Activated naive CD8-positive, alpha-beta T cell (primary cell): ENCODE data around the gene MRPL24.

Experiments
- H3K27ac Mint-ChIP-seq: one replicate; pipeline ENCODE4 v1.8.0; 2021; ENCODE audit warnings: mixed read lengths
- H3K27me3 Mint-ChIP-seq: one replicate; pipeline ENCODE4 v1.8.0; 2021; ENCODE audit warnings: mixed read lengths
- H3K36me3 Mint-ChIP-seq: one replicate; pipeline ENCODE4 v1.8.0; 2021; ENCODE audit warnings: mixed read lengths
- H3K4me1 Mint-ChIP-seq: one replicate; pipeline ENCODE4 v1.8.0; 2021; ENCODE audit warnings: low read depth, mixed read lengths
- H3K4me3 Mint-ChIP-seq: one replicate; pipeline ENCODE4 v1.8.0; 2021; ENCODE audit warnings: mild to moderate bottlenecking, mixed read lengths
- H3K9me3 Mint-ChIP-seq: one replicate; pipeline ENCODE4 v1.8.0; 2021; ENCODE audit warnings: low read depth, mixed read lengths

Gene MRPL24

GRCh38 chr1:156703336-156703735, 37.6 kb downstream of the MRPL24 start:
- peaks cover 2% of the 10 kb centered on the region for H3K27me3 Mint-ChIP-seq
- H3K4me1 Mint-ChIP-seq, result peaks cover 32% of the 10 kb centered on the region
- no peak overlapping the region for H3K27ac Mint-ChIP-seq
- H3K36me3 Mint-ChIP-seq, result no peaks in the 10 kb centered on the region
- no peak overlapping the region for H3K4me3 Mint-ChIP-seq
- no peaks in the 10 kb centered on the region for H3K9me3 Mint-ChIP-seq

GRCh38 chr1:156700736-156701531, 40.0 kb downstream of the MRPL24 start:
- no peak overlapping the region for H3K27ac Mint-ChIP-seq
- peaks cover 5% of the 10 kb centered on the region for H3K27me3 Mint-ChIP-seq
- no peak overlapping the region for H3K4me3 Mint-ChIP-seq
- H3K36me3 Mint-ChIP-seq, result no peaks in the 10 kb centered on the region
- H3K9me3 Mint-ChIP-seq, result no peaks in the 10 kb centered on the region
- peaks cover 20% of the 10 kb centered on the region for H3K4me1 Mint-ChIP-seq

GRCh38 chr1:156698995-156699394, 41.9 kb downstream of the MRPL24 start:
- no peaks in the 10 kb centered on the region for H3K9me3 Mint-ChIP-seq
- no peak overlapping the region for H3K4me3 Mint-ChIP-seq
- peaks cover 8% of the 10 kb centered on the region for H3K27me3 Mint-ChIP-seq
- H3K4me1 Mint-ChIP-seq, result peaks cover 7% of the 10 kb centered on the region
- H3K36me3 Mint-ChIP-seq, result no peaks in the 10 kb centered on the region
- H3K27ac Mint-ChIP-seq, result no peak overlapping the region

- Mint-ChIP-seq H3K27ac (no peak overlapping the region), H3K4me3 (no peak overlapping the region), H3K9me3 (no peaks in the 10 kb centered on the region), H3K27me3 (peaks cover 10% of the 10 kb centered on the region), H3K36me3 (no peaks in the 10 kb centered on the region), H3K4me1 (peaks cover 12% of the 10 kb centered on the region)
These were observed 43.4 kb downstream of the MRPL24 start for GRCh38 chr1:156697481-156697880.

GRCh38 chr1:156696755-156697154, 44.1 kb downstream of the MRPL24 start:
- Mint-ChIP-seq H3K9me3 (no peaks in the 10 kb centered on the region), H3K4me1 (peaks cover 19% of the 10 kb centered on the region), H3K27ac (no peak overlapping the region), H3K36me3 (no peaks in the 10 kb centered on the region), H3K27me3 (peaks cover 15% of the 10 kb centered on the region), H3K4me3 (no peak overlapping the region)

- no peak overlapping the region for H3K4me3 Mint-ChIP-seq
- no peaks in the 10 kb centered on the region for H3K9me3 Mint-ChIP-seq
- H3K4me1 Mint-ChIP-seq, result peaks cover 17% of the 10 kb centered on the region
- H3K27me3 Mint-ChIP-seq, result peaks cover 22% of the 10 kb centered on the region
- H3K27ac Mint-ChIP-seq, result no peak overlapping the region
- no peaks in the 10 kb centered on the region for H3K36me3 Mint-ChIP-seq
These were observed 46.3 kb downstream of the MRPL24 start for GRCh38 chr1:156694690-156694962.

DNA sequence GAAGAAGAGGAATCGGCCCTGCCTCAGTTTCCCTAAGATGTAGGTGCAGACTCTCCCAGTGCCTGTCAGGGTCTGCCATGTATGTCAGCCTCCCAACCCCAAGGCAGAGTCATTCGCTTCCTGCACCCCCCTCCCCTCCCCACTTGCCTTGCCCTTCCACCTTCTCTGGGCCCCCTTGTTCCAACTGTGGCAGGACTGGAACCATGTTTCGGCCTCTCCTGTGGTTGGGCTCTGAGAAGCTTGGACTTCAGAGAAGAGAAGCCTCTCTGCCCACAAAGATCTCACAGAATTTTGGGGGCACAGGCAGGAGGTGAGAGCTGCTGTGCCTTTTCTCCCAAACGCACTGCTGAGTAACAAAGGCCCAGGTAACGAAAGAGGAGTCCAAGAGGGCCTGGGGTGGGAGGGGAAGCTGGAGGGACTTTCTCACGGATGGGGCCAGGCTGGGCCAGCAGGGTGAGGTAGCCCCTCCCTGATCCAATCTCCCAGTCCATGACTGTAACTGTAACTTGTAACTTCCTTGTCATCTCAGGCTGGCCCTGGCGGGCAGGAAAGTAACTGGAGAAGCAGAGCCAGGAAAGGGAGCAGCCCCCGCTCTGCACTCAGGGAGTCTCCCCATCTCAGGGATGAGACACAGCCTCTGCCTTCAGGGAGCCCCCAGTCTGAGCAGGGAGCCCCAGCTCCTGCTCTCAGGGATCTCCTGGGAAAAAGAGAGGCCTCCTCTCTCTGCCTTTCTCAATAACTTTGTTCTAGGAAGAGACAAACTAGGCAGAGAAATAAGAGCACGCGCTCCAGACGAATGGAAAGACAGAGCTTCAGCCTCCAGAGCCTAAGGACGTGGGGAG, 46.8 kb downstream of the MRPL24 start:
- H3K36me3 Mint-ChIP-seq, result no peaks in the 10 kb centered on the region
- no peaks in the 10 kb centered on the region for H3K9me3 Mint-ChIP-seq
- peaks cover 24% of the 10 kb centered on the region for H3K27me3 Mint-ChIP-seq
- no peak overlapping the region for H3K4me3 Mint-ChIP-seq
- no peak overlapping the region for H3K27ac Mint-ChIP-seq
- peaks cover 23% of the 10 kb centered on the region for H3K4me1 Mint-ChIP-seq

DNA sequence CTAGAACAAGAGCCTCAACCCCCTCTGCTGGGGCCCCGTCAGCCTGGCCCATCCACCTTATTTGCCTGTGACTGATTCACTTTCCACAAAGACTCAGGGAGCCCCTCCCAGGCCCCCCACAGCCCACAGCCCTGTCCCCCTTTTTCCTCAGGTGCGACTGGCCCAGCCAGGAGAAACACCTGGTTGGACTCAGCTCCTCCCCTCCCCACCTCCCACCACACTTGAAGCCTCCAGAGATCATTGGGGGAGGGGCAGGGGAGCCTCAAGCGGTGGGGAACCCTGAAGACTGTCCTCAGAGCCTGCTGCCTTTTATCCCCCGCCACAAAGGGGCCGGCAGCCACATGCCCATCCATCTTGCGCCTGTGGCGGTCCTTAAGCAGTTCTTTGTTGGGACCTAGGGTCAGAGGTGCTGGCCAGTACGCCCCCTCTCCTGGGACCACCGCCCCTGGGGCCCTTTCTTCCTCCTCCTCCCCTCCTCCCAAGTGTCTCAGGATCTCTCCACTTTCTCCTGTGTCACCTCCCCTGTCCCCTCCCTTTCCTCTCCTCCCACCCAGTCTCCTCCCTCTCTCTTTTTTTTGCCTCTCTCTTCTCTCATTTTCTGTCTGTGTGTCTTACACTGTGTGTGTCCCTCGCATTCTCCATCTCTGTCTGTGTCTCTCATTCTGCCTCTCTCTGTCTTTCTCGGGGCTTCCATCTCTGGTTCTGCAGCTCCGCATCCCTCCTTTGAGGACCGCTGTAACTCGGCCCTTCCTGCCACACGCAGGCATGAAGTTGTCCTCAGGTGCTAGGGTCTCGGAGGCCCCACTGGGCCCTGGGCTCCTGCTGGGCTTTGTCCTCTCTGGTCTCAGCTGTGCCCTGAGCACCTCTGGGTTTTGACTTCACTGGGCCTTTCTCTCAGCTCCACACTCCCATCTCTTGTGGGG, 47.7 kb downstream of the MRPL24 start:
- H3K27ac Mint-ChIP-seq, result peak overlapping the region; percentile 37
- H3K9me3 Mint-ChIP-seq, result no peaks in the 10 kb centered on the region
- H3K4me1 Mint-ChIP-seq, result peaks cover 23% of the 10 kb centered on the region
- no peaks in the 10 kb centered on the region for H3K36me3 Mint-ChIP-seq
- peaks cover 23% of the 10 kb centered on the region for H3K27me3 Mint-ChIP-seq
- H3K4me3 Mint-ChIP-seq, result no peak overlapping the region

DNA sequence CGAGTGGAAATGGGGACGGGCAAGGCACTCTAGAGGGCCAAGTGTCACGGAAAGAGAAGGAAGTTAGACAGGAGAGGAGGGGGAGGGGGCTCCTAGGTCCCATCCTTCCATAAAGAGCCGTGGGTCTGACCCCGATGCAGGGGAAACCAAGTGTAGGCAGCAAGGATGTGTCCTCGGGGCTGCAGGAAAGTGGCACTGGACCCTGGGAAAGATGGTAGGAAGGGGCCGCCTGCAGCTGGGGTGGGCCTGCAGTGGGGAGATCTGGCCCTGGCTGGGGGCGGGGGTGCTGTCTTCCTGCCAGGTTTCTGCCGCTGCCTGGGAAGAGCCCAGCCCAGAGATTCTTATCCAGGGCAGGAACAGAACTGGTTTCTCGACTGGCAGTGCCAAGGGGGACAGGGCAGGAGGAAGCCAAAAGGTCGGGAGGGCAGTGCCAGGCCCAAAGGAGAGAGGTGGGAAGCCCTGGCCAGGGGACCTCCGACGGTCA, 48.4 kb downstream of the MRPL24 start:
- H3K9me3 Mint-ChIP-seq, result no peaks in the 10 kb centered on the region

DNA sequence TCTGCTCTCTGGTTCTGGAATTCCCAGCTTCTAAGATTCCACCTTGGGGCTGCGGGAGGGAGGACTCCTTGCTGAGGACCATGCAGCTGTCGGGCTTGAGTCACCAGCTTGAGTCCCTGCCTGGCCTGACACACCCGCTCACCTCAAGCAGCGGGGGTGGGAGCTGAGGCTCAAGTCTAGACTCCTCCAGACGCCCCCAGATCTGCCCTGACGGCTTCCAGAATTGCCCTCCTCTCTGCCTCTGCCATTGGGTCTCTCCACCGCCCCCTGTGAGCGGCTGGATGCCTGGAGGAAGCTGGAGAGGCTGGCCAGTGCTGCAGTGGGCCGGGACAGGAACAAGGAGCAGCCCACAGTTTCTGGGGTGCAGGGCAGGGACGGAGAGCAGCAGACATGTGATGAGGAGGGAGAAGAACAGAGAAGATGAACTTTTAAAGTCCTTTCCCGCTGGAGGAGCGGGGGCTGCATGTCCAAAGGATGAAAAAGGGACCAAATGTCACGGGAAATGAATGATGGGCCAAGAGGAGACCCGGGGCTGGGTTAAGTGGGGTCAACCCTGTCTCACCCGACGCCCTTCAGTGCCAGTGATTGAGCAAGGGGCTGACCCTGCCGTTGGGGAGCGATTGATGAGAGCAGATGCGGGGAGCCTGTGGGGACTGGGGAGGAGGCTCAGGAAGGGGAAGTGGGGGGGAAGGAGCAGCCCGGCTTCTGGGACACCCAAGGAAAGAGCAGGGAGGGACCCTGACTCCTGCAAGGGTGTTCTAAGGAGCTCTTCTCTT, 49.0 kb downstream of the MRPL24 start:
- no peak overlapping the region for H3K27ac Mint-ChIP-seq
- H3K9me3 Mint-ChIP-seq, result no peaks in the 10 kb centered on the region
- no peaks in the 10 kb centered on the region for H3K36me3 Mint-ChIP-seq
- peaks cover 21% of the 10 kb centered on the region for H3K27me3 Mint-ChIP-seq
- no peak overlapping the region for H3K4me3 Mint-ChIP-seq
- peaks cover 23% of the 10 kb centered on the region for H3K4me1 Mint-ChIP-seq

More for the DNA sequence above, 48.4 kb downstream of the MRPL24 start:
- peaks cover 23% of the 10 kb centered on the region for H3K27me3 Mint-ChIP-seq
- H3K4me1 Mint-ChIP-seq, result peaks cover 23% of the 10 kb centered on the region
- no peaks in the 10 kb centered on the region for H3K36me3 Mint-ChIP-seq
- H3K27ac Mint-ChIP-seq, result no peak overlapping the region
- no peak overlapping the region for H3K4me3 Mint-ChIP-seq

DNA sequence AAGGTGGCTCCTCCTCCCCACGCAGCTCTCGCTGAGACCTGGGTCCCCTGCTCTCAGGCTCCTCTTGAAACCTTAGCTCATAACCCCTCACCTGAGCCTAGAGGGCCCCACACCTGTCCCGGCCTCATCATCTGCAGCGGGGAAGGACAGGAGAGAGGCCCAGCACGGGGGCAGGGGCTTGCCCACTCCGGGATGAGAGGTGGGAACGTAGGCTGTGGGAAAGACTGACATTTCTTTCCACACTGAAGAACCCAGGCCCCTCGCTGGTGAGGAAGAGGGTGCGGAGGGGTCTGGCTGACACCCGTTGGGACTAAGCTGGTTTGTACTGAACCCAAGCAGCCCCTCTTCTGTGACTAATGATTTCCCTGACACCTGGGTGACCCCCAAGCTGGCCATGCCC, 49.7 kb downstream of the MRPL24 start:
- H3K4me3 Mint-ChIP-seq, result no peak overlapping the region
- peaks cover 21% of the 10 kb centered on the region for H3K27me3 Mint-ChIP-seq
- H3K4me1 Mint-ChIP-seq, result peaks cover 23% of the 10 kb centered on the region

DNA sequence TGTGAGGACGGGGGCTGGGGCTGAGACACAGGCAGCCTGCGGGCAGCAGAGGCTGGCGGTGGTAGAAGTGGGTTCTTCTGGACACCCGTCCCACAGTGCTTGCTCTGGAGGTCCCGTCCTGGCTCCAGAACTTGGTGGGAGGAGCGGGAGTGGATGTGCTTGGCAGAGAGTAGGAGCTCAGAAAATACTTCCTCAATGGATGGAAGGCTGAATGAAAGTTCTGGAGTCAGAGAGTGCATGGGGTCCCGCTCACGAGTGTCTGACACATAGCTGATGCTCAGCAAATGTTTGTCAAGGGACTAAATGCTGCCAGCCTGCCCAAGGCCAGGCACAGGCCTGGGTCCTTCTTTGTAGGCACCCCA, 50.2 kb downstream of the MRPL24 start:
- peaks cover 23% of the 10 kb centered on the region for H3K4me1 Mint-ChIP-seq
- H3K27me3 Mint-ChIP-seq, result peaks cover 21% of the 10 kb centered on the region
- no peaks in the 10 kb centered on the region for H3K9me3 Mint-ChIP-seq
- H3K36me3 Mint-ChIP-seq, result no peaks in the 10 kb centered on the region
- H3K27ac Mint-ChIP-seq, result no peak overlapping the region
- H3K4me3 Mint-ChIP-seq, result no peak overlapping the region

More for the DNA sequence above, 49.7 kb downstream of the MRPL24 start:
- no peaks in the 10 kb centered on the region for H3K9me3 Mint-ChIP-seq
- no peaks in the 10 kb centered on the region for H3K36me3 Mint-ChIP-seq
- no peak overlapping the region for H3K27ac Mint-ChIP-seq

GRCh38 chr1:156689953-156690674, 50.8 kb downstream of the MRPL24 start:
- peaks cover 21% of the 10 kb centered on the region for H3K27me3 Mint-ChIP-seq

More at GRCh38 chr1:156689953-156690674, 50.8 kb downstream of the MRPL24 start:
- Mint-ChIP-seq H3K4me1 (peaks cover 23% of the 10 kb centered on the region), H3K27ac (no peak overlapping the region), H3K4me3 (no peak overlapping the region), H3K36me3 (no peaks in the 10 kb centered on the region), H3K9me3 (no peaks in the 10 kb centered on the region)
